WTC11 (cell line): ENCODE results near the gene KSR1. TPM values are rescaled to one million over a fixed set of nuclear protein-coding genes. Genes with fewer than 3 reads are reported as not detected.

Experiments
- ATAC-seq: fragments of 200-7000 bp; cut with Tn5 transposase; 2 replicates; pipeline ENCODE4 v1.10.0; 2021; ENCODE audit warnings: mild to moderate bottlenecking, moderate library complexity
- CTCF ChIA-PET: fragments of 300-600 bp; sonication (Branson Sonifier 250); formaldehyde crosslinking; loops from one replicate; lab custom pipeline; 2021; ENCODE audit warnings: antibody characterized with exemption; lab: Charles Lee
- POLR2A ChIA-PET: fragments of 350-600 bp; sonication (Branson Sonifier 250); formaldehyde crosslinking; loops from one replicate; lab custom pipeline; 2021; ENCODE audit warnings: antibody characterized with exemption; lab: Charles Lee
- DNase-seq: peaks from one replicate; pipeline ENCODE4 v3.0.0; 2021; ENCODE audit warnings: low spot score
- H3K27ac Mint-ChIP-seq: 2 replicates; pipeline ENCODE4 v1.8.0; 2021; ENCODE audit warnings: mixed read lengths
- H3K27me3 Mint-ChIP-seq: 2 replicates; pipeline ENCODE4 v1.8.0; 2021; ENCODE audit warnings: low read depth, mild to moderate bottlenecking, moderate library complexity, mixed read lengths
- H3K36me3 Mint-ChIP-seq: 2 replicates; pipeline ENCODE4 v1.8.0; 2021; ENCODE audit warnings: mixed read lengths
- H3K4me1 Mint-ChIP-seq: 2 replicates; pipeline ENCODE4 v1.8.0; 2022; ENCODE audit warnings: mixed read lengths
- H3K4me3 Mint-ChIP-seq: 2 replicates; pipeline ENCODE4 v1.8.0; 2021; ENCODE audit warnings: mild to moderate bottlenecking, moderate library complexity, mixed read lengths
- H3K9me3 Mint-ChIP-seq: 2 replicates; pipeline ENCODE4 v1.8.0; 2021; ENCODE audit warnings: mixed read lengths
- AFF4 ChIP-seq: sonication (generic); formaldehyde crosslinking; IDR thresholded peaks from 2 replicates; pipeline ENCODE4 v1.8.1; 2023; ENCODE audit warnings: mild to moderate bottlenecking, missing genetic modification reagents, borderline replicate concordance
- ATF1 ChIP-seq: sonication (generic); formaldehyde crosslinking; IDR thresholded peaks from 2 replicates; pipeline ENCODE4 v1.8.1; 2023; ENCODE audit warnings: mild to moderate bottlenecking, moderate library complexity, missing genetic modification reagents
- CBFB ChIP-seq: sonication (generic); formaldehyde crosslinking; IDR thresholded peaks from 2 replicates; pipeline ENCODE4 v1.8.1; 2022; ENCODE audit warnings: mild to moderate bottlenecking, low read depth, missing genetic modification reagents
- CREB1 ChIP-seq: sonication (generic); formaldehyde crosslinking; IDR thresholded peaks from 2 replicates; pipeline ENCODE4 v1.8.0; 2023; ENCODE audit warnings: mild to moderate bottlenecking, missing genetic modification reagents
- EMX1 ChIP-seq: fragments of 250-450 bp; sonication (Bioruptor Pico); IDR thresholded peaks from 2 replicates; pipeline ENCODE4 v1.8.0; 2021; ENCODE audit warnings: mild to moderate bottlenecking
- FOXK1 ChIP-seq: sonication (generic); formaldehyde crosslinking; IDR thresholded peaks from 2 replicates; pipeline ENCODE4 v1.8.0; 2022; ENCODE audit warnings: mild to moderate bottlenecking, moderate library complexity, missing genetic modification reagents
- GTF2I ChIP-seq: fragments of 250-450 bp; sonication (Bioruptor Pico); conservative IDR thresholded peaks from 2 replicates; pipeline ENCODE4 v1.4.0; 2021; ENCODE audit warnings: mild to moderate bottlenecking
- JUN ChIP-seq: sonication (generic); formaldehyde crosslinking; IDR thresholded peaks from 2 replicates; pipeline ENCODE4 v1.8.0; 2023; ENCODE audit warnings: mild to moderate bottlenecking, missing genetic modification reagents
- KAT7 ChIP-seq: sonication (generic); formaldehyde crosslinking; IDR thresholded peaks from 2 replicates; pipeline ENCODE4 v1.8.1; 2023; ENCODE audit warnings: missing genetic modification reagents, mild to moderate bottlenecking, borderline replicate concordance
- RELA ChIP-seq: sonication (generic); formaldehyde crosslinking; IDR thresholded peaks from 2 replicates; pipeline ENCODE4 v1.8.1; 2022; ENCODE audit warnings: missing genetic modification reagents, mild to moderate bottlenecking, borderline replicate concordance
- USF1 ChIP-seq: sonication (generic); formaldehyde crosslinking; IDR thresholded peaks from 2 replicates; pipeline ENCODE4 v1.8.0; 2022; ENCODE audit warnings: mild to moderate bottlenecking, missing genetic modification reagents
- ZBTB43 ChIP-seq: sonication (generic); formaldehyde crosslinking; IDR thresholded peaks from 2 replicates; pipeline ENCODE4 v1.8.1; 2023; ENCODE audit warnings: mild to moderate bottlenecking, missing genetic modification reagents
- ZNF121 ChIP-seq: sonication (generic); formaldehyde crosslinking; IDR thresholded peaks from 2 replicates; pipeline ENCODE4 v1.8.0; 2023; ENCODE audit warnings: missing genetic modification reagents
- ZNF232 ChIP-seq: sonication (generic); formaldehyde crosslinking; IDR thresholded peaks from 2 replicates; pipeline ENCODE4 v1.8.0; 2022; ENCODE audit warnings: mild to moderate bottlenecking, missing genetic modification reagents
- ZNF416 ChIP-seq: fragments of 250-450 bp; sonication (Bioruptor Pico); IDR thresholded peaks from 2 replicates; pipeline ENCODE4 v1.9.0; 2021; ENCODE audit warnings: mild to moderate bottlenecking, inconsistent platforms
- ZNF425 ChIP-seq: fragments of 250-450 bp; sonication (Bioruptor Pico); conservative IDR thresholded peaks from 2 replicates; pipeline ENCODE4 v1.9.0; 2021; ENCODE audit warnings: mild to moderate bottlenecking
- total RNA-seq: library from RNA; stranded (reverse); gene quantifications from 3 replicates; pipeline ENCODE4 v1.2.3, GENCODE V29; 2021
- TF ChIP-seq, protein P1 (sequence below): sonication (generic); formaldehyde crosslinking; conservative IDR thresholded peaks from 2 replicates; pipeline ENCODE4 v1.8.1; 2022; ENCODE audit warnings: mild to moderate bottlenecking, missing genetic modification reagents
- TF ChIP-seq, protein P2 (sequence below): sonication (generic); formaldehyde crosslinking; IDR thresholded peaks from 2 replicates; pipeline ENCODE4 v1.8.0; 2022; ENCODE audit warnings: mild to moderate bottlenecking, missing genetic modification reagents
- TF ChIP-seq, protein P3 (sequence below): sonication (generic); formaldehyde crosslinking; IDR thresholded peaks from 2 replicates; pipeline ENCODE4 v1.8.0; 2023; ENCODE audit warnings: mild to moderate bottlenecking, missing genetic modification reagents

The KSR1 gene
- total RNA-seq, 1 experiment from 2014 or later: 45.5 TPM

DNA sequence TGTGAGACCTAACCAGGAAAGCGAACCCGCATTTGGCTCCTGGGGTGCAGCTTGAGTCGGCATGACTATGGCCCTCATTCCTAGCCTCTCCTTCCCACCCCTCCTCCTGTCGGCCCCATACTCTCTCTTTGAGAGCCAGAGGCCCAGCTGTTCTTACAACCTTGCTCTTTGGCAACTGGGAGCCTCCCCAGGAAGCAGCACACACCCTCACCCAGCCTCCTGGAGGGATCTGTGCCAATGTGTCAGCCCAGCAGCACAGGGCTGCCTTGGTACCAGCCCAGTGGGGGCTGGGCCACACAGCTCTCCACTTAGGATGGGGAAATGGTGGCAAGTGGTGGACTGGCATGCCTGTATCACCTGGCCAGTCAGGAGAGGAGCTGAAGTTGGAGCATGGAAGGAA, 104.4 kb downstream of the KSR1 start:
- H3K4me3 Mint-ChIP-seq: no peak overlapping the region
- ChIA-PET CTCF (interaction anchor here (0.8 to 2.5 kb wide), 6 partner anchors 8 to 105 kb away, joined by 3 to 10 read pairs (median 5); partner anchors contain the start of gene KSR1), POLR2A (no interaction called here)
- no peaks in the 10 kb centered on the region; the same call in 1 of the 2 replicates for H3K9me3 Mint-ChIP-seq
- no peak for DNase-seq
- no peak overlapping the region for H3K27ac Mint-ChIP-seq
- no peaks in the 10 kb centered on the region for H3K27me3 Mint-ChIP-seq
- peaks cover 15% of the 10 kb centered on the region for H3K4me1 Mint-ChIP-seq
- TF ChIP-seq EMX1 (CRISPR knock-in tag) (no peak), JUN (CRISPR knock-in tag) (no peak), ZNF416 (CRISPR knock-in tag) (no peak), FOXK1 (no peak), GTF2I (CRISPR knock-in tag) (no peak), ZNF425 (CRISPR knock-in tag) (no peak), ZNF232 (CRISPR knock-in tag) (no peak), ZBTB43 (CRISPR knock-in tag) (no peak), USF1 (CRISPR knock-in tag) (no peak)
- TF ChIP-seq, protein P1, sequence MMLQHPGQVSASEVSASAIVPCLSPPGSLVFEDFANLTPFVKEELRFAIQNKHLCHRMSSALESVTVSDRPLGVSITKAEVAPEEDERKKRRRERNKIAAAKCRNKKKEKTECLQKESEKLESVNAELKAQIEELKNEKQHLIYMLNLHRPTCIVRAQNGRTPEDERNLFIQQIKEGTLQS (CRISPR knock-in tag): no peak
- H3K36me3 Mint-ChIP-seq: peaks cover 7% of the 10 kb centered on the region; the same call in 1 of the 2 replicates
- no peak for ATAC-seq

DNA sequence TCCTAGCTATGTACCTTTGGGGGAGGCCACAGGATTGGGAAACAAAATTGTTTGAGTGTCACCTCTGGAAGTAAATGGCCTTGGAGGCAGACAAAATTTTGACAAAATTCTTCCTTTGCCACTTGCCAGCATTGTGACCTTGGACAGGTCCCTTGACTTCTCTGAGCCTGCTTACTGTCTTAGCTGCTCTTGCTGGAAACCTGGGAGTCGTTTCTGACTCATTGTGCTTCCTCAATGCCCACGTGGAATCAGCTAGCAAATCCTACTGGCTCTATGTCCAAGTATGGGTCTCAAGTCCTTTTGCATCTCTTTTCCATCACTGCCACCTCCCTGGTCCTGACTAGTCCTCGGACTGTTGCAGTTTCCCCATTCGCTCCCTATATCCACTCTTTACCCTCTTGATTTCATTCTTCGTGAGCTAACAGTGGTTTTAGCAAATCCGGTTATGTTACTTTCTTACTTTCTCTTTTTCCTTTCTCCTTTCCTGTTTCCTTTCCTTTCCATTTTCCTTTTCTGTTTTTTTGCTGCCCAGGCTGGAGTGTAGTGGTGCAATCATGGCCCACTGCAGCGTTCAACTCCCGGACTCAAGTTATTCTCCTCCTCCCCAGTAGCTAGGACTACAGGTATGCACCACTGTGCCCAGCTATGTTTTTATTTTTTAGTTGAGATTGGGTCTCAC, 106.7 kb downstream of the KSR1 start:
- ChIA-PET POLR2A (no interaction called here), CTCF (interaction anchor here (1.0 to 2.0 kb wide), 5 partner anchors 11 to 107 kb away, joined by 3 to 8 read pairs (median 3); no protein-coding TSS in a partner anchor)
- ATAC-seq (no peak), DNase-seq (no peak)
- Mint-ChIP-seq H3K4me1 (peaks cover 15% of the 10 kb centered on the region), H3K9me3 (no peaks in the 10 kb centered on the region; the same call in 1 of the 2 replicates), H3K4me3 (no peak overlapping the region), H3K27me3 (no peaks in the 10 kb centered on the region), H3K27ac (no peak overlapping the region; the same call in 1 of the 2 replicates), H3K36me3 (peaks cover 7% of the 10 kb centered on the region; the same call in 1 of the 2 replicates)
- TF ChIP-seq, protein P2, sequence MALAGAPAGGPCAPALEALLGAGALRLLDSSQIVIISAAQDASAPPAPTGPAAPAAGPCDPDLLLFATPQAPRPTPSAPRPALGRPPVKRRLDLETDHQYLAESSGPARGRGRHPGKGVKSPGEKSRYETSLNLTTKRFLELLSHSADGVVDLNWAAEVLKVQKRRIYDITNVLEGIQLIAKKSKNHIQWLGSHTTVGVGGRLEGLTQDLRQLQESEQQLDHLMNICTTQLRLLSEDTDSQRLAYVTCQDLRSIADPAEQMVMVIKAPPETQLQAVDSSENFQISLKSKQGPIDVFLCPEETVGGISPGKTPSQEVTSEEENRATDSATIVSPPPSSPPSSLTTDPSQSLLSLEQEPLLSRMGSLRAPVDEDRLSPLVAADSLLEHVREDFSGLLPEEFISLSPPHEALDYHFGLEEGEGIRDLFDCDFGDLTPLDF (CRISPR knock-in tag): no peak
- TF ChIP-seq ZBTB43 (CRISPR knock-in tag) (no peak), KAT7 (no peak), EMX1 (CRISPR knock-in tag) (no peak), ZNF232 (CRISPR knock-in tag) (no peak), CBFB (CRISPR knock-in tag) (no peak), AFF4 (CRISPR knock-in tag) (no peak), ZNF121 (CRISPR knock-in tag) (no peak), RELA (CRISPR knock-in tag) (no peak), ATF1 (CRISPR knock-in tag) (no peak), FOXK1 (no peak), CREB1 (CRISPR knock-in tag) (no peak)
- TF ChIP-seq, protein P3, sequence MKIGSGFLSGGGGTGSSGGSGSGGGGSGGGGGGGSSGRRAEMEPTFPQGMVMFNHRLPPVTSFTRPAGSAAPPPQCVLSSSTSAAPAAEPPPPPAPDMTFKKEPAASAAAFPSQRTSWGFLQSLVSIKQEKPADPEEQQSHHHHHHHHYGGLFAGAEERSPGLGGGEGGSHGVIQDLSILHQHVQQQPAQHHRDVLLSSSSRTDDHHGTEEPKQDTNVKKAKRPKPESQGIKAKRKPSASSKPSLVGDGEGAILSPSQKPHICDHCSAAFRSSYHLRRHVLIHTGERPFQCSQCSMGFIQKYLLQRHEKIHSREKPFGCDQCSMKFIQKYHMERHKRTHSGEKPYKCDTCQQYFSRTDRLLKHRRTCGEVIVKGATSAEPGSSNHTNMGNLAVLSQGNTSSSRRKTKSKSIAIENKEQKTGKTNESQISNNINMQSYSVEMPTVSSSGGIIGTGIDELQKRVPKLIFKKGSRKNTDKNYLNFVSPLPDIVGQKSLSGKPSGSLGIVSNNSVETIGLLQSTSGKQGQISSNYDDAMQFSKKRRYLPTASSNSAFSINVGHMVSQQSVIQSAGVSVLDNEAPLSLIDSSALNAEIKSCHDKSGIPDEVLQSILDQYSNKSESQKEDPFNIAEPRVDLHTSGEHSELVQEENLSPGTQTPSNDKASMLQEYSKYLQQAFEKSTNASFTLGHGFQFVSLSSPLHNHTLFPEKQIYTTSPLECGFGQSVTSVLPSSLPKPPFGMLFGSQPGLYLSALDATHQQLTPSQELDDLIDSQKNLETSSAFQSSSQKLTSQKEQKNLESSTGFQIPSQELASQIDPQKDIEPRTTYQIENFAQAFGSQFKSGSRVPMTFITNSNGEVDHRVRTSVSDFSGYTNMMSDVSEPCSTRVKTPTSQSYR (CRISPR knock-in tag): no peak
